ENCODE data around the gene FXYD6.

DNA sequence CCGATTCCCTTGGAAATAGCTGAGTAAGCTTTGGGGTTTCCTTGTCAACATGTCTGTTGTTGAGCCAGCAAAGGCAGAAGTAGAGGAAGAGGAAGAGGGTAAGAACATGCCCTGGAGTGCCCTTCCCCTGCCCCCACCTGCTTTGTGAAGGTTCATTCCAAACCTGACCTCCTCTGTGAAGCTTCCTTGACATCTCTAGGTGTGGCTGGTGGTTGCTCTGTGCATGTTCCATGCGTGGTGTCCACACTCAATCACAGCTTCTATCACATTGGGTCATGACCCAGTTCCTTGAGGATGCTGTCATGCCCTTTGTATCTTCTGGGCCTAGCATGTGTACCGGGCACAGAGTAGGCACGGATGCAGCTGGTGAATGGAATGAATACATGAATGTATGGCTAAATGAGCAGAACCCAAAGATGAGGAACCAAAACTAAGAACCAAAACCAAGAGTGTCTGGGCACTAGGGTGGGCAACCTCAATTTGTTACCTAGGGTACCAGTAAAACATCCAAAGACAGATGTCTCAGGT is 23.7 kb upstream of the FXYD6 start:
- TF ChIP-seq POLR2A (IDR thresholded peaks at IDR 0.05; ENCODE audit: control extremely low read depth in 1 of 2, low read depth in 2 of 2, low read length in 2 of 2) (no peak), ATF2 (IDR thresholded peaks at IDR 0.05; ENCODE audit: low read length) (no peak), CTCF (IDR thresholded peaks at IDR 0.05; ENCODE audit: control extremely low read depth in 1 of 3, insufficient read depth in 1 of 3, low read depth in 1 of 3, low read length in 3 of 3) (no peak), NANOG (IDR thresholded peaks at IDR 0.05; ENCODE audit: insufficient read depth, low read depth, low read length, poor library complexity, severe bottlenecking) (no peak), EP300 (IDR thresholded peaks at IDR 0.05; ENCODE audit: borderline replicate concordance in 1 of 2, low read depth in 2 of 2, low read length in 2 of 2) (no peak), CBX8 (IDR thresholded peaks at IDR 0.05; ENCODE audit: borderline replicate concordance, low read depth, low read length) (no peak)
